ENCODE measurements around the gene NDUFA1.
"Not testable (repeated sequence)": the region's sequence is repeated elsewhere in the genome, so short reads cannot be mapped to it uniquely, and the experiment has no call there.

The NDUFA1 gene

GRCh38 chrX:119916310-119916709 lies 44.7 kb downstream of the NDUFA1 start:
- H3K4me3 ChIP-seq (ENCODE audit: low read depth, low read length) = no peak overlapping the region
- in situ Hi-C loops (cut with HindIII; ENCODE audit: low sequenced_read_pairs) = no loop called here
- no peak for TF ChIP-seq CTCF (IDR thresholded peaks at IDR 0.05; ENCODE audit: low read depth, low read length, missing control alignments)
- no peak for DNase-seq (ENCODE audit: low read depth)

- H3K4me3 ChIP-seq (ENCODE audit: low read depth, low read length) = no peak overlapping the region
- DNase-seq (ENCODE audit: low read depth) = no peak
- in situ Hi-C loops (cut with HindIII; ENCODE audit: low sequenced_read_pairs) = no loop called here
- no peak for TF ChIP-seq CTCF (IDR thresholded peaks at IDR 0.05; ENCODE audit: low read depth, low read length, missing control alignments)
Observed at GRCh38 chrX:119917877-119918276, 46.2 kb downstream of the NDUFA1 start.

- DNase-seq (ENCODE audit: low read depth) = no peak
- in situ Hi-C loops (cut with HindIII; ENCODE audit: low sequenced_read_pairs) = no loop called here
- H3K4me3 ChIP-seq (ENCODE audit: low read depth, low read length) = no peak overlapping the region
- TF ChIP-seq CTCF (IDR thresholded peaks at IDR 0.05; ENCODE audit: low read depth, low read length, missing control alignments) = no peak
Observed at GRCh38 chrX:119919835-119920585, 48.4 kb downstream of the NDUFA1 start.

GRCh38 chrX:119922391-119922790 lies 50.8 kb downstream of the NDUFA1 start:
- H3K4me3 ChIP-seq (ENCODE audit: low read depth, low read length); DNase-seq (ENCODE audit: low read depth); in situ Hi-C loops (cut with HindIII; ENCODE audit: low sequenced_read_pairs): not testable (repeated sequence)
